Neuronal stem cell (in vitro differentiated cells): ENCODE data around the gene VEGFC.

Experiments
- DNase-seq: peaks from one replicate; pipeline ENCODE4 v3.0.0-alpha.2; 2013; ENCODE audit warnings: low spot score
- H2AFZ ChIP-seq: one replicate; pipeline ENCODE4 v1.6.1; 2013; ENCODE audit warnings: mild to moderate bottlenecking, low read length, inconsistent platforms
- H2AK5ac ChIP-seq: 2 replicates; pipeline ENCODE4 v1.6.1; 2013; ENCODE audit warnings: low read depth, mild to moderate bottlenecking, inconsistent platforms, low read length, moderate library complexity, mixed read lengths
- H2BK120ac ChIP-seq: 2 replicates; pipeline ENCODE4 v1.6.1; 2013; ENCODE audit warnings: low read depth, mild to moderate bottlenecking, inconsistent platforms, low read length, moderate library complexity, mixed read lengths
- H2BK12ac ChIP-seq: one replicate; pipeline ENCODE4 v1.6.1; 2013; ENCODE audit warnings: low read length, inconsistent platforms
- H2BK15ac ChIP-seq: 2 replicates; pipeline ENCODE4 v1.6.1; 2013; ENCODE audit warnings: mild to moderate bottlenecking, low read length, inconsistent platforms, mixed read lengths
- H2BK5ac ChIP-seq: one replicate; pipeline ENCODE4 v1.6.1; 2013; ENCODE audit warnings: inconsistent platforms, mild to moderate bottlenecking, low read length, moderate library complexity
- H3K14ac ChIP-seq: one replicate; pipeline ENCODE4 v1.6.1; 2013; ENCODE audit warnings: low read length, inconsistent platforms
- H3K18ac ChIP-seq: 2 replicates; pipeline ENCODE4 v1.6.1; 2013; ENCODE audit warnings: low read length, inconsistent platforms
- H3K23ac ChIP-seq: 2 replicates; pipeline ENCODE4 v1.6.1; 2013; ENCODE audit warnings: low read depth, mild to moderate bottlenecking, mixed read lengths, low read length, inconsistent platforms; ENCODE audit not compliant: poor library complexity
- H3K27ac ChIP-seq: replicated peaks from 3 replicates; pipeline ENCODE4 v1.5.1; 2013; ENCODE audit warnings: low read length, inconsistent platforms
- H3K27me3 ChIP-seq, 3 experiments: 2 replicates each; pipeline ENCODE4 v1.6.1; 2013; ENCODE audit warnings: low read length in 3 of 3, mild to moderate bottlenecking in 2 of 3, inconsistent platforms in 1 of 3, low read depth in 1 of 3, mixed read lengths in 1 of 3, moderate library complexity in 1 of 3; ENCODE audit not compliant: control insufficient read depth in 3 of 3, insufficient read depth in 3 of 3
- H3K36me3 ChIP-seq, 2 donors: replicated peaks in 1 of 2; 2 replicates each; pipeline ENCODE4 v1.6.1; 2013; ENCODE audit warnings: low read length in 2 of 2; ENCODE audit not compliant: control insufficient read depth in 2 of 2, insufficient read depth in 2 of 2
- H3K4ac ChIP-seq: 2 replicates; pipeline ENCODE4 v1.6.1; 2013; ENCODE audit warnings: inconsistent platforms, mild to moderate bottlenecking, low read length, moderate library complexity
- H3K4me1 ChIP-seq, 2 donors: 1 replicate in 1 of 2; 2 replicates in 1 of 2; pipeline ENCODE4 v1.6.1; 2013; ENCODE audit warnings: low read length in 2 of 2, low read depth in 1 of 2; ENCODE audit not compliant: control insufficient read depth in 2 of 2, insufficient read depth in 1 of 2
- H3K4me2 ChIP-seq: one replicate; pipeline ENCODE4 v1.6.1; 2013; ENCODE audit warnings: mild to moderate bottlenecking, low read length, inconsistent platforms; ENCODE audit not compliant: insufficient read depth, poor library complexity, severe bottlenecking
- H3K4me3 ChIP-seq, 2 donors: 2 replicates each; pipeline ENCODE4 v1.5.1; 2013; ENCODE audit warnings: low read length in 2 of 2, mild to moderate bottlenecking in 2 of 2, inconsistent platforms in 1 of 2, moderate library complexity in 1 of 2
- H3K79me1 ChIP-seq: one replicate; pipeline ENCODE4 v1.6.1; 2013; ENCODE audit warnings: low read depth, mild to moderate bottlenecking, inconsistent platforms, low read length, moderate library complexity
- H3K9ac ChIP-seq: one replicate; pipeline ENCODE4 v1.6.1; 2013; ENCODE audit warnings: mild to moderate bottlenecking, low read depth, low read length, inconsistent platforms; ENCODE audit not compliant: poor library complexity
- H3K9me3 ChIP-seq, 2 donors: replicated peaks in 1 of 2; 2 replicates each; pipeline versions ENCODE3 to v1.6.1; 2013; ENCODE audit warnings: low read length in 2 of 2, mild to moderate bottlenecking in 2 of 2, inconsistent platforms in 1 of 2, low read depth in 1 of 2, mixed read lengths in 1 of 2, moderate library complexity in 1 of 2; ENCODE audit not compliant: control insufficient read depth in 2 of 2, insufficient read depth in 1 of 2
- H4K8ac ChIP-seq: one replicate; pipeline ENCODE4 v1.6.1; 2013; ENCODE audit warnings: low read depth, mild to moderate bottlenecking, inconsistent platforms, low read length, moderate library complexity
- H4K91ac ChIP-seq: one replicate; pipeline ENCODE4 v1.6.1; 2013; ENCODE audit warnings: low read length, low read depth, mild to moderate bottlenecking, inconsistent platforms; ENCODE audit not compliant: poor library complexity
- whole genome bisulfite sequencing, 2 donors: extraction: QIAGEN DNeasy Blood & Tissue Kit; methylation state at CpG; one replicate each; pipeline ENCODE4 v1.1.7; 2013; ENCODE audit warnings: missing lambda C conversion rate in 2 of 2, mixed read lengths in 1 of 2; ENCODE audit not compliant: insufficient read length in 2 of 2, insufficient replicate concordance in 1 of 2; ENCODE audit errors: extremely low coverage in 2 of 2; 5-methylcytosine and 5-hydroxymethylcytosine counted together

Gene VEGFC

GRCh38 chr4:176646311-176646710, 146.4 kb downstream of the VEGFC start:
- H3K4me2 ChIP-seq: no peak overlapping the region
- no peak overlapping the region for H4K8ac ChIP-seq
- H2BK5ac ChIP-seq: no peak overlapping the region
- no peak for DNase-seq
- no peak overlapping the region for H2BK12ac ChIP-seq
- H3K27ac ChIP-seq: no peak overlapping the region
- H3K36me3 ChIP-seq: no peaks in the 10 kb centered on the region
- no peak overlapping the region for H3K14ac ChIP-seq
- no peak overlapping the region for H3K23ac ChIP-seq
- H4K91ac ChIP-seq: no peak overlapping the region
- H3K4me3 ChIP-seq: no peak overlapping the region
- no peak overlapping the region for H2AK5ac ChIP-seq
- H2AFZ ChIP-seq: no peak overlapping the region
- H3K9ac ChIP-seq: peak overlapping the region; percentile 44
- no peak overlapping the region for H2BK15ac ChIP-seq
- no peak overlapping the region for H3K4ac ChIP-seq
- no peaks in the 10 kb centered on the region for H3K27me3 ChIP-seq
- no peaks in the 10 kb centered on the region for H3K9me3 ChIP-seq
- no CpG with 5 or more reads among the region's 1 CpG for WGBS, 2 donors
- H3K4me1 ChIP-seq: no peaks in the 10 kb centered on the region
- no peak overlapping the region for H2BK120ac ChIP-seq
- H3K79me1 ChIP-seq: no peaks in the 10 kb centered on the region
- no peak overlapping the region for H3K18ac ChIP-seq

DNA sequence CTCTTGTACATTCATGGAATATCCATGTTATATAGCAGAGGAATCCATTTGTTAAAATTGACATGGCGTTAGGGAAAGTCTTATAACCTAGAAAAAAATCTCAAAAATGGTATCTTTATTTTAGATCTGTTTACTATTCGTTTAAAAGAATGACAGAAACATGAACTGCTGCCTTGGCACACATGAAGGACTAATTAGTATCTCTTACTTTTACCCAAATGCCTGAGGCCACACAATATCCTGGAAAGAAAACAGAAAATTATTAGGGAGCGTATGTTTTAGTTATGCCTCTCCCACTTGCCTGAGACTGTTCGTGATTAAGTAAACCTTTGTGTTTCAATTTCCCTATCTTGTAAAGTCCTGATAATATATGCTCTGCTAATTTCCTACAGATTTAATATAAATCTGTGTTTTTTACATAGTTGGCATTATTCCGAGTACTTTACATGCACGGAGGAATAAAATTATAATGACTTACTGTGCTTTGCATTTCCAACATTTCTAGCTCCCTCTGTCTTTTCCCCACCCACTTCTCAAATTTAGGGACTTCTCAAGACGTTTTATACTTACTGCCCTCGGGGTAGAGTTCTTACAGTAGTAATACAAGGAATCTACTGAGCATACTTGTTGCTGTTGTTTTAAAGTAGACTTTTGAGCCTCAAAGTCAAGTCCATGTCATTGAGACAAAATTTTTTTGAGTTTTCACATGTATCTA, 147.3 kb downstream of the VEGFC start:
- Histone ChIP-seq H4K8ac (no peak overlapping the region), H3K4me1 (no peaks in the 10 kb centered on the region), H2BK5ac (no peak overlapping the region), H3K79me1 (no peaks in the 10 kb centered on the region), H3K18ac (no peak overlapping the region), H2BK120ac (no peak overlapping the region), H2AK5ac (no peak overlapping the region), H3K9me3 (no peaks in the 10 kb centered on the region), H3K9ac (no peak overlapping the region), H3K27me3 (no peaks in the 10 kb centered on the region), H3K4ac (no peak overlapping the region), H2BK12ac (no peak overlapping the region), H3K36me3 (no peaks in the 10 kb centered on the region), H2BK15ac (no peak overlapping the region), H3K4me2 (no peak overlapping the region), H3K14ac (no peak overlapping the region), H3K27ac (no peak overlapping the region), H2AFZ (no peak overlapping the region), H3K23ac (no peak overlapping the region), H3K4me3 (no peak overlapping the region), H4K91ac (no peak overlapping the region)
- no peak for DNase-seq
- WGBS, 2 donors: no CpG with 5 or more reads among the region's 8 CpGs

DNA sequence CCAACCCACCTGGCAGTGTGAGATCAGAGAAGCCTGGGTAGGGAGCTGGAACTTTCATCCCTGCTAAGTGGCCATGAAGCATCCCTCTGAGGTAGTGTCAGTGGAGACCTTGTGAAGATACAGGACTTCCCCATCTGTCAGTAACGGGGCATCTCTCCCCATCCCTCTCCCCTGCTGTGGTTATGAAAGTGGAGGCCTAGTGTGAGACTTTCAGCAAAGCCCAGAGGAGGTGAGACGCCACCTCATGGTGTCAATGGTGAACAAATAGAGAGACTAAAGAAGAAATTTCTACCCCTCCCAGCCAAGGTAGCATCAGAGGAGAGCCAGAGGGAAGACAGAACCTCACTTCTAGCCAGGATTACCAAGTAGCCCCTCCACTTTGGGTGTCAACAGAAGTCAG, 150.2 kb downstream of the VEGFC start:
- Histone ChIP-seq H3K4me1 (no peaks in the 10 kb centered on the region), H2BK120ac (no peak overlapping the region), H2AK5ac (no peak overlapping the region), H2BK5ac (no peak overlapping the region), H3K4ac (no peak overlapping the region), H4K91ac (no peak overlapping the region), H2BK15ac (no peak overlapping the region), H3K9ac (no peak overlapping the region), H3K27me3 (no peaks in the 10 kb centered on the region), H3K4me3 (no peak overlapping the region), H3K9me3 (no peaks in the 10 kb centered on the region), H3K14ac (no peak overlapping the region), H3K4me2 (no peak overlapping the region), H3K23ac (no peak overlapping the region), H3K27ac (no peak overlapping the region), H2BK12ac (no peak overlapping the region), H3K18ac (no peak overlapping the region), H3K79me1 (no peaks in the 10 kb centered on the region), H3K36me3 (no peaks in the 10 kb centered on the region), H4K8ac (no peak overlapping the region), H2AFZ (no peak overlapping the region)
- no peak for DNase-seq
- no CpG with 5 or more reads among the region's 2 CpGs for WGBS, 2 donors

DNA sequence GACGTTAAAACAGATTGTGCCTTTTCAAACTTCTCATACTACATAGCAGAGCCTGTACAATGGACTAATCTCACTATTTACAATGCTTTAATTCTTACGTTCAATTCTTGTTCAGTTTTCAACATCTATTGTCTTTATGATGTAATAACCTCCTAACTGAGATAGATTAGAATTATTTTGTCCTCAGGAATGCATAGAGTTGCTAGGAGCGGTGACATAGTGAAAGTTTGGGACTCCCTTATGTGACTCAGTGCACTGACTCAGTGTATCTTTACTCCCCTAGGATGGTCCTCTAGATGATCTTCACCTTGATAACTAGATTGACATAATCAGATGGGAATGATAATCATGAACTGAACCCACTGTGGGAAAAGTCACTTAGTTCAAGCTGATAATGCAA, 151.5 kb downstream of the VEGFC start:
- Histone ChIP-seq H3K4me3 (no peak overlapping the region), H3K23ac (no peak overlapping the region), H2AFZ (no peak overlapping the region), H3K9ac (no peak overlapping the region), H4K8ac (no peak overlapping the region), H3K27ac (no peak overlapping the region), H3K14ac (no peak overlapping the region), H2BK15ac (no peak overlapping the region), H2BK12ac (no peak overlapping the region), H2BK120ac (no peak overlapping the region), H3K4me1 (no peaks in the 10 kb centered on the region), H3K4me2 (no peak overlapping the region), H2AK5ac (no peak overlapping the region), H3K18ac (no peak overlapping the region), H4K91ac (no peak overlapping the region), H2BK5ac (no peak overlapping the region), H3K79me1 (no peaks in the 10 kb centered on the region), H3K36me3 (no peaks in the 10 kb centered on the region), H3K27me3 (no peaks in the 10 kb centered on the region), H3K9me3 (no peaks in the 10 kb centered on the region), H3K4ac (no peak overlapping the region)
- DNase-seq: no peak
- WGBS, 2 donors: no CpG with 5 or more reads among the region's 3 CpGs
